ENCODE results near the gene CACNB4.

DNA sequence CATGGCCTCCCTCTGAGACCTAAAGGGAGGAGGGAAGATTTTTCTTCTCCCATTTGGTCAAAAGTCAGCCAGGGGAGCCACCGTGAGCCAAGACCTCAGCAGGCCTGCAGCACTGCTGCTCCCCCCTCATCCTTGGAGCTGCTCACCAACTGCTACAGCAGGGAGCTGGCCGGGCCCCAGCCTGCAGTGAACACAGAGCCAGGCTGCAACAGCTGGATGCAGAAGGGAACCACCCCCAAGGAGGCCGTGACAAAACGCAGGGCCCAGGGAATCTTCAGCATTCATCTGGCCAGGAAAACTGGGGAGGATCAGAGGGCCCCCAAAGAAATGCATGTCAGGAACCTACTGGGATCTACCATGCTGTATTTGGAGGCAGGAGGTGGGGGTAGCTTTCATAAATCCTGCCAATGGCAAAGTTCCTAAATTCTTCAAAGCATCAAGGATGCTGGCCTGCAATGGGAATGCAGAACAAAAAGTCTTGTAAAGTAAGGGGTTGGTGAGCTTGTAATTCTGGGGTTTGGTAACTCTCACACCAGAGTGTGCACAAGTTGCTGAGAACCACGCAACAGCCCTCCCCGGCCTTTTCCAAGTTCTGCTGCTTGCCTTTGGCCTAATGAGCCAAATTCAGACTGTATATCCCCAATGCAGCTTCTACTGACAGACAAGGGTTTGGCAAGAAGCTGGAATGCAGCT lies 61.0 kb downstream of the CACNB4 start:
- no peak for TF ChIP-seq CTCF (IDR thresholded peaks at IDR 0.05)
- TF ChIP-seq POLR2A (IDR thresholded peaks at IDR 0.05) = no peak
- TF ChIP-seq EP300 (IDR thresholded peaks at IDR 0.05) = no peak

Measured in tibial nerve (tissue), 4 donors.